Left cardiac atrium (tissue), 4 donors: ENCODE measurements around the gene RARA. TPM values are rescaled to one million over a fixed set of nuclear protein-coding genes. Genes with fewer than 3 reads are reported as not detected.
"Not testable (repeated sequence)": the region's sequence is repeated elsewhere in the genome, so short reads cannot be mapped to it uniquely, and the experiment has no call there.

ENCODE experiments used
- ATAC-seq, 2 donors: fragments of 200-7000 bp; cut with Tn5 transposase; one replicate each; pipeline ENCODE4 v1.9.1; 2020; ENCODE audit warnings: mild to moderate bottlenecking in 2 of 2, moderate library complexity in 2 of 2
- DNase-seq: peaks from one replicate; pipeline ENCODE4 v3.0.0-alpha.2; 2020
- intact Hi-C, 2 donors: fragments of 100-400 bp; cut with DNase I; formaldehyde crosslinking; loops; one replicate each; pipeline versions ENCODE4 v1.14.1 to v1.15.1; 2022 to 2023
- total RNA-seq, 2 donors: library from RNA; stranded (reverse); fragmentation: NEBNext Ultra II Directional; extraction: Animal tissue kit (Norgen Biotek cat#: 25700); gene quantifications; one replicate each; pipeline ENCODE4 v1.2.1, GENCODE V29; 2021
- donor health status: DM: no; HTN: yes; CAD: no.
- donor health status: DM: no; HTN: yes; CAD: no; lungs with severe emphysema.
- donor health status: DM: yes; HTN: yes; CAD: no.
- donor health status: Dilated cardiomyopathy.

Gene RARA
- total RNA-seq, 2 donors from 2014 or later = 23.3 to 43.8 TPM

GRCh38 chr17:40361063-40361924 is 52.3 kb downstream of the RARA start:
- intact Hi-C loops = loop anchor here in 1 of 2 donors (10.0 kb wide), 1 partner anchor 54 kb away; the partner anchor contains the start of gene TOP2A
- peak; percentile 10 for DNase-seq
- no peak for ATAC-seq

- DNase-seq (no peak), ATAC-seq (no peak)
- intact Hi-C loops = loop anchor here in 1 of 2 donors (10.0 kb wide), 1 partner anchor 53 kb away; the partner anchor contains the start of gene TOP2A
Measured at GRCh38 chr17:40361925-40362695, 53.1 kb downstream of the RARA start.

DNA sequence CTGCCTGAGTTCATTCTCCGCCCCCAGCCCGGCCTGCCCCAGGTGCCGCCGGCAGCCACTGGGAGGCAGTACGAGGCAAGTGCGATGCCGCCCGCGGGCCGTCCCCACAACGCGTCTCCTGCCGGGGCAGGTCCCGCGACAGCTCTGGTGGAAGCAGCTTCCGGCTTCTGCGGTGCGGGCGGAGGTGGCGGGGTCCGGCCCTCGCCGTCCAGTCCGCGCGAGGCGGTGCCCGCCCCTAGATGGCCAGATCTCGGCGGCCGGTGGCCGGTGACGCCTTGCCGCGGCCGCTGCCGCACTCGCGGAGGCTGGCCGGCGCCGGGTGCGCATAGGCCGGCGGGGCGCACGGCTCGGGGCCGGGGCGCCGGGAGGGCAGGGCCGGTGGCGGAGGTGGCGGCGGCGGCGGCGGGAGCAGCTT is 53.7 kb downstream of the RARA start:
- ATAC-seq = peak; percentile 29 to 35
- intact Hi-C loops = loop anchor here in 1 of 2 donors (10.0 kb wide), 1 partner anchor 52 kb away; the partner anchor contains the start of gene TOP2A

GRCh38 chr17:40363111-40363827 is 54.3 kb downstream of the RARA start:
- DNase-seq = peak; percentile 58
- intact Hi-C loops = loop anchor here in 1 of 2 donors (10.0 kb wide), 1 partner anchor 52 kb away; the partner anchor contains the start of gene TOP2A
- ATAC-seq = peak; percentile 12 to 17

More for the DNA sequence above, 53.7 kb downstream of the RARA start:
- DNase-seq = peak; percentile 72

DNA sequence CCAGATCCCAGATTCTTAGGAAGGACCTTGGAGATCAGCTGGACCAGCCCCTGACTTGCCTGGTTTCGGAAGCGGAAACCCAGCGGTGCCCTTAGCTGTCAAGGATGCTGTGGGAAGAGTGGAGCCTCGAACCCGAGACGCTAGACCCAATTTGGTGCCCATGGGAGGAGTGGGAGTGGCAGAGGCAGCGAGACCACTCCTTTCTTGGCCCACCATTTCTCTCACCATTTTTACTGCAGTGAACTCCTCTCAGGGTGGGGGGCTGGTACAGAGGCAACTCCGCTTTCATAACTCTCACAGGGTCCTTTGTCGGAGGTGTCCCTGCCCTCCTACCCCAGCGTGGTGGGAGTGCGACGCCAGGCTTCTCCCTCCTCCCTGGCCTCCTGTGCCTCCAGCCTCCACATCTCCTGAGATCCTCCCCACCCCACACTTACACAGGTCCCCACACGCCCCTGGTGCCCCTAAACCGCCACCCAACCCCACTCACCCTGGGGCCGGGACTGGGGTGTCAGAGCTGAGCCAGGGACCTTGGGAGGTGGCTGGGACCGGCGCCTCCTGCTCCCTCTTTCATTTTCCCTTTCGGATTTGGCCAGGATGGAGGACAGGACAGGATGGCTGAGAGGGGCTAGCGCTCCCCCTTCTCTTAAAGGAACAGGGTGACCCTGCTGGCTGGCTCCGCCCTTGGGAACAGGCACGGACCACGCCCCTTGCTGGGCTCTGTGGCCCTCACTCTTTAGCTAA is 55.3 kb downstream of the RARA start, which contains the start of gene GJD3:
Gene GJD3, minus strand, starts transcription at position 617 of the 741 bp plus-strand sequence. CDS start 922 bp downstream, outside the sequence.
- ATAC-seq (no peak), DNase-seq (no peak)
- intact Hi-C loops = loop anchor here in 1 of 2 donors (10.0 kb wide), 1 partner anchor 51 kb away; the partner anchor contains the start of gene TOP2A

DNA sequence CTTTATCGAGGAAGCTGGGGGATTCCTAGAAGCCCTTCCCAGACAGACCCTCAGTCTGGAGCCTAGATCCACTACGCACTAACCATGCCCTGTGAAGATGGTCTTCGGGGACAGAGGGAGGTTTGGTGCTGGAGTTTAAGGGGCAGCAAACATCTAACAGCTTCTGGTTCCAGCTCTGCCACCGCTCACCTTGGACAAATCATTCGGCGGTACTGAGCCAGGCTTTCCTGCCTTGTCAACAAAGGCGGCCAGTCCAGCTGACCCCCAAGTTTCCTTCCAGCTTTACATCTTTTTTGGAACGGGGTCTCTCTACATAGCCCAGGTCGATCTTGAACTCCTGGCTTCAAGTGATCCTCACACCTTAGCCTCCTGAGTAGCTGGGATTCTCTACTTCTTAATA is 55.9 kb downstream of the RARA start:
- DNase-seq = no peak
- intact Hi-C loops = loop anchor here in 1 of 2 donors (10.0 kb wide), 1 partner anchor 50 kb away; the partner anchor contains the start of gene TOP2A
- ATAC-seq = no peak

DNA sequence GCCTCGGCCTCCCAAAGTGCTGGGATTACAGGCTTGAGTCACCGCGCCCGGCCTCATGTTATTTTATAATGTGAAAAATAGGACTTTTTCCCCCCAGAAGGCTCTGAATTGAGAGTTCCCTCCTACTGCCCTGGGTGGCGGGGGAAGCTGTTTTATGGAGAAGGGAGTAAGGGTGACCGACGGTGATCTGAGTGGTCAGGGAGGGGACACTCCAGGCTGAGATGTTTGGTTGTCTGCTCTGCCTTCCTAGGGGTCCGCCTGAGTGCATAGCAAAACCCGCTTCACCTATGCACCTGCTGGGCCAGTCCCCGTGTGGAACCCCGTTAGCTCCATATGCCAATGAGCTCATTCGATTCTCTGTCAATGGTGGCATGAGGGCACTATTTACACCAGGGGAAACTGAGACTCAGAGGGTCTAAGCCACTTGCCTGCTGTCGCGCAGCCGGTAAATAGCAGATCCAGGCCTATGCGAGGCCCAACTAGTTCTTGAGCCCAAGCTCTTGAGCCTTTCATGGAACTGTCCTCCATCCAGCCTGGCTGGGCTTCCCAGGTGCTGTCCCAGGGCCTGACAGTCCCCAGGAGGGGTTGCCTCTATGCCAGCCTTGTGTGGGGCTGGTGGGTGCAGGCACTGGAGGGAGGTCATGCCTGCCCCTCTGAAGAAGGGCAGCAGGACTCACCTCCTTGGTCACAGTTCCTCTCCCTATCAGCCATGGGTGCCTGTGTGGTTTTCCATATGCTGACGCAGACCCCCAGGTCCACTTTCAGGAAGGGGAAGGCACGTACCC is 57.3 kb downstream of the RARA start:
- DNase-seq (no peak), ATAC-seq (no peak)
- intact Hi-C loops = loop anchor here in 1 of 2 donors (10.0 kb wide), 1 partner anchor 49 kb away; the partner anchor contains the start of gene TOP2A

DNA sequence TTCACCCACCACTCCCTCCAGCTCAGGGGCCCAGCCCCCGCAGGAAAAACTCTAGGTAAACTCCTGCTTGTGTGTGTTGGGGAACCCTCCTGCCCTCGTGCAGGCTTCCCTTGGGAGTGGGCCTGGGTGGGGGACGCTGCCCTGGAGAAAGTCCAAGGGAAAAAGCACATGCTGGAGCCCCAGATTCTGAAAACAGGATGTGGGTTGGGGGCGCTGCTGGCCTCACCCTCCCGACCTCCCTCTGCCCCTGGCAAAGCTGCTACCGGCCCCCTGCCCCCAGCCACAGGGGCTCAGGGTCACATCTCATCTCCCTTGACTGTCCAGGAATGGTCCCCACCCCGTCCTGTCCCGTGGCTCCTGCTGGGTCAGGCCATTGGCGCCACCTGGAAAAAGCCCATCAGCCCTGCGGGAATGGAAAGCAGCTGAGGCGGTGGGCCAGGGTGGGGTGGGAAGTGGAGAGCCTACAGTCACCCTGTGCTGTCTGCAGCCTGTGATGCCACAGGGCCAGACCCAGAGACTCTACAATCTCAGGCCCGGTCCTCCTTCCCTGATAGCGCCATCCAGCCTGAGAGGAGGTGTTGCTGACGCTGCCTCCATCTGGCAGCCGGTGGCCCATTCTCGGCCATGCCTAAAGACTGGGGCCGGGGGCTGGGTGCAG is 58.0 kb downstream of the RARA start:
- intact Hi-C loops = loop anchor here in 1 of 2 donors (10.0 kb wide), 1 partner anchor 48 kb away; the partner anchor contains the start of gene TOP2A
- DNase-seq = no peak
- no peak for ATAC-seq

DNA sequence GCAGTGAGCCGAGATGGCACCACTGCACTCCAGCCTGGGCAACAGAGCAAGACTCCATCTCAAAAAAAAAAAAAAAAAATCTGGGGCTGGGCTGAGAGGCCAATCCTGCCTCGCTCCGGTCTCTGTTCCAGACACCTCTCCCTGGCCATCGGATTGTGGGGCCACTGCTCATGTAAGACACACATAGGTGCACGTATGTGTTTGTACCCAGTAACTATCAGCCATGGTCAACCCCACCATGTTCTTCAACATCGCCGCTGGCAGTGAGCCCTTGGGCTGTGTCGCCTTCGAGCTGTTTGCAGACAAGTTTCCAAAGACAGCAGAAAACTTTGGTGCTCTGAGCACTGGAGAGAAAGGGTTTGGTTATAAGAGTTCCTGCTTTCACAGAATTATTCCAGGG is 58.7 kb downstream of the RARA start:
- ATAC-seq, DNase-seq: not testable (repeated sequence)
- intact Hi-C loops = loop anchor here in 1 of 2 donors (10.0 kb wide), 1 partner anchor 47 kb away; the partner anchor contains the start of gene TOP2A

DNA sequence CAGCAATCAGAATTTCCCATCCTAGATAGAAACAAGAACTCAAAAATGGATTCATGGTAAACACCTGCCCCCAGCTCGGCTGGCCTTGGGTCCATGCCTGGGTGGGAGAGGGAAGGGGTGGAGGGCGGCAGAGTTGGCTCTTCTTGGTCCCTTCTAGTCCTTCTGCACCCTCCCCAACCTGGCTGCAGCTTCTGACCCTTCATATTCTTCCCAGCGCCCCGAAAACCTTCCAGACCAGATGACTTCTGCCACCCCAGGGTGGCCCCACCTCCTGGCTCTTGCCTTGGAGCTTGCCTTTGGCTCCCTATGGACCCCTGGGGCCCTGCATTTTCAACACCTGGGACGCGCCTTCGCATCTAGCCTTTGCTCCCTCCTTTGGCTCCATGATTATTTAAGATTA is 60.9 kb downstream of the RARA start:
- DNase-seq (no peak), ATAC-seq (no peak)
- intact Hi-C loops = loop anchor here in 1 of 2 donors (10.0 kb wide), 1 partner anchor 45 kb away; the partner anchor contains the start of gene TOP2A

DNA sequence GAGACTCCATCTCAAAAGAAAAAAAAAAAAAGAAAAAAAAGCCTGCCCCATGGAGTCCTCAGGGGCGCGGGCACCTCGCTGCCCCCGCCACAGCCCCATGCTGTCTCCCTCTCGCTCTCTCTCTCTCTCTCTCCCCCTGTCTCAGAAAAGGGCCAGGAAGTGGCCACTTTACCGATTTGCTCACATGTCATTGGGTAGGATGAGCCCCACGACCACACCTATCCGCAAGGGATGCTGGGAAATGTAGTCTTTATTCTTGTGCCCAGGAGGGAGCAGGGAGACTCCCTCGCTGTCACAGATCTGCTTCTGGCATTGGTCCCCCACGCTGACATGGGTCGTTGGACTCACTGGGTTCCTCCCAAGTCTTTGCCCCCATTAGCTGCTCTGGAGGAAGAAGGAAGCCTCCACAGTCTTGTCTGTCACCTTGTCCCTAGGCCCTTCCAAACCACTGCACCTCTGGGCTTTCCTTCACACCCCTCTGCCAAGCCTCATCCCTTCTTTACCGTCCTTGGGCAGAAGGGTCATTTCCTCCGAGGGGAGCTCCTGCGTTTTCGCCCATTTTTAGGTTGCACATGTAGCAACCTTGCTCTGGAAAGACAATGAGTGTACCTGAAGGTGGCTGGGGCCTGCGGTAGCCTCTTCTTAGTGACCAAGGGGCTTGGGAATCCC is 62.4 kb downstream of the RARA start:
- intact Hi-C loops = no loop called here
- DNase-seq (no peak), ATAC-seq (peak in 1 of 2 donors; percentile 29)

DNA sequence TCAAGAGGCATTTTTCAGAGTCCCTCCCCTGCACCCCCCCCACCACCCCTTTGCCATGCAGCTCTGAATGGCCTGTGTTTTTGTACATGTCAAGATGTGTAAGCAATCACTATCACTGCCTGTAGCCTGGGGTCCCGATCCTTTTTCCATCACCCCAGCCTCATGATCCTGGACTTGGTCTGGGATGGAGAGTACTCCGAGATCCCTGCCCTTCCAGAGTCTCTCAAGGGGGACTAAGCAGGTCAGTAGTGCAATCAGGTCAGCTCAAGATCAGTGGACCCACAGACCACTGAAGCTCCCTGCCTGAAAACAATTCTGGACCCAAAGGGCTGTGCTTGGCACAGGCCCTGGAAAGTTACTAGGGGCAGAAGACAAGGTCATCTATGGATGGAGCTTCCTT is 63.1 kb downstream of the RARA start:
- ATAC-seq (no peak), DNase-seq (no peak)

GRCh38 chr17:40372644-40373043 is 63.7 kb downstream of the RARA start:
- DNase-seq, ATAC-seq, intact Hi-C loops: not testable (repeated sequence)

More for the DNA sequence above, 63.1 kb downstream of the RARA start:
- intact Hi-C loops = no loop called here

DNA sequence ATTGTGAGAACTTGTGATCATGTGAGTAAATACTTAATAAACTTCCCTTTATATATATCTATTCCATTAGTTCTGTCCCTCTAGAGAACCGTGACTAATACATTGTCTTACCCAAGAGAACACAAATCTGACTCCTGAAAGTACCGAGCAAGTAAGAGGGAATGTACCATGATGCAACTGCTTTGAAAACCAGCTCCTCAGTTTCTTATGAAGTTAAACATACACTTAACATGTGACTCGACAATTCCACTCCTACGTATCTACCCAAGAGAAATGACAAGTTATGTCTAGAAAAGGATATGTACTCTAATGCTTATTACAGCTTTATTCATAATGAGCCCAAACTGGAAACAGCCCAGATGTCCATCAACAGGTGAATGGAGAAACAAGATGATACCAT is 64.3 kb downstream of the RARA start:
- intact Hi-C loops = no loop called here
- DNase-seq (no peak), ATAC-seq (no peak)

- DNase-seq (no peak), ATAC-seq (no peak)
- intact Hi-C loops = no loop called here
Measured at GRCh38 chr17:40373999-40374398, 65.0 kb downstream of the RARA start.
